H9 (cell line): ENCODE measurements around the gene NECAP2. TPM values are rescaled to one million over a fixed set of nuclear protein-coding genes. Genes with fewer than 3 reads are reported as not detected.

Experiments
- DNase-seq: peaks from one replicate; pipeline ENCODE4 v3.0.0-alpha.2; 2017
- H2AFZ ChIP-seq: one replicate; pipeline ENCODE4 v1.6.1; 2013; ENCODE audit warnings: mild to moderate bottlenecking, low read length, control low read depth, moderate library complexity
- H2AK5ac ChIP-seq: 2 replicates; pipeline ENCODE4 v1.6.1; 2013; ENCODE audit warnings: low read length, control low read depth, mixed read lengths; ENCODE audit not compliant: insufficient read length
- H2BK120ac ChIP-seq: one replicate; pipeline ENCODE4 v1.6.1; 2013; ENCODE audit warnings: low read depth, mild to moderate bottlenecking, low read length, control low read depth, inconsistent platforms; ENCODE audit not compliant: poor library complexity, severe bottlenecking
- H2BK12ac ChIP-seq: 2 replicates; pipeline ENCODE4 v1.6.1; 2013; ENCODE audit warnings: low read length, control low read depth, mixed read lengths, low read depth; ENCODE audit not compliant: insufficient read length
- H2BK15ac ChIP-seq: 2 replicates; pipeline ENCODE4 v1.6.1; 2013; ENCODE audit warnings: low read depth, low read length, control low read depth
- H2BK20ac ChIP-seq: one replicate; pipeline ENCODE4 v1.6.1; 2013; ENCODE audit warnings: low read depth, mild to moderate bottlenecking, low read length, control low read depth, inconsistent platforms; ENCODE audit not compliant: poor library complexity, severe bottlenecking
- H2BK5ac ChIP-seq: 2 replicates; pipeline ENCODE4 v1.6.1; 2013; ENCODE audit warnings: low read length, control low read depth, mixed read lengths; ENCODE audit not compliant: insufficient read length
- H3K14ac ChIP-seq: 2 replicates; pipeline ENCODE4 v1.6.1; 2013; ENCODE audit warnings: low read length, control low read depth; ENCODE audit not compliant: insufficient read depth
- H3K18ac ChIP-seq: 2 replicates; pipeline ENCODE4 v1.6.1; 2013; ENCODE audit warnings: low read depth, mild to moderate bottlenecking, mixed read lengths, low read length, control low read depth; ENCODE audit not compliant: insufficient read length
- H3K23ac ChIP-seq: 2 replicates; pipeline ENCODE4 v1.6.1; 2013; ENCODE audit warnings: low read length, control low read depth, mixed read lengths, low read depth; ENCODE audit not compliant: insufficient read length
- H3K23me2 ChIP-seq: 2 replicates; pipeline ENCODE4 v1.6.1; 2013; ENCODE audit warnings: low read depth, mild to moderate bottlenecking, mixed read lengths, low read length, control low read depth; ENCODE audit not compliant: insufficient read length, poor library complexity, severe bottlenecking
- H3K27ac ChIP-seq: 2 replicates; pipeline ENCODE4 v1.5.1; 2013; ENCODE audit warnings: low read length, control low read depth, mixed read lengths, low read depth; ENCODE audit not compliant: insufficient read length
- H3K27me3 ChIP-seq: 2 replicates; pipeline ENCODE4 v1.6.1; 2013; ENCODE audit warnings: low read length, control low read depth, inconsistent platforms; ENCODE audit not compliant: insufficient read depth
- H3K4ac ChIP-seq: 2 replicates; pipeline ENCODE4 v1.6.1; 2013; ENCODE audit warnings: low read depth, mild to moderate bottlenecking, control low read depth, inconsistent platforms, low read length, moderate library complexity
- H3K4me1 ChIP-seq: 2 replicates; pipeline ENCODE4 v1.6.1; 2013; ENCODE audit warnings: low read length, control low read depth, inconsistent platforms; ENCODE audit not compliant: insufficient read depth
- H3K4me2 ChIP-seq: 2 replicates; pipeline ENCODE4 v1.6.1; 2013; ENCODE audit warnings: low read length, control low read depth, mixed read lengths; ENCODE audit not compliant: insufficient read length, insufficient read depth
- H3K56ac ChIP-seq: 2 replicates; pipeline ENCODE4 v1.6.1; 2013; ENCODE audit warnings: low read depth, mild to moderate bottlenecking, mixed read lengths, low read length, control low read depth; ENCODE audit not compliant: insufficient read length
- H3K79me1 ChIP-seq: 2 replicates; pipeline ENCODE4 v1.6.1; 2013; ENCODE audit warnings: low read depth, mild to moderate bottlenecking, moderate library complexity, low read length, control low read depth, inconsistent platforms; ENCODE audit not compliant: insufficient read depth, poor library complexity, severe bottlenecking
- H3K79me2 ChIP-seq: 2 replicates; pipeline ENCODE4 v1.6.1; 2013; ENCODE audit warnings: low read length, control low read depth, inconsistent platforms; ENCODE audit not compliant: insufficient read depth
- H3K9ac ChIP-seq: 2 replicates; pipeline ENCODE4 v1.6.1; 2013; ENCODE audit warnings: low read length, control low read depth, mixed read lengths; ENCODE audit not compliant: insufficient read length; ENCODE audit errors: extremely low read depth
- H3K9me3 ChIP-seq: one replicate; pipeline ENCODE4 v1.6.1; 2013; ENCODE audit warnings: low read depth, low read length, inconsistent platforms; ENCODE audit not compliant: control insufficient read depth
- H3T11ph ChIP-seq: one replicate; pipeline ENCODE4 v1.6.1; 2013; ENCODE audit warnings: mild to moderate bottlenecking, low read length, control low read depth, inconsistent platforms
- H4K20me1 ChIP-seq: one replicate; pipeline ENCODE4 v1.6.1; 2013; ENCODE audit not compliant: control insufficient read depth, insufficient read length, insufficient read depth
- H4K5ac ChIP-seq: 2 replicates; pipeline ENCODE4 v1.6.1; 2013; ENCODE audit warnings: low read depth, mild to moderate bottlenecking, mixed read lengths, low read length, control low read depth; ENCODE audit not compliant: insufficient read length
- H4K8ac ChIP-seq: replicated peaks from 2 replicates; pipeline ENCODE4 v1.6.1; 2013; ENCODE audit warnings: low read length, control low read depth, mixed read lengths, low read depth; ENCODE audit not compliant: insufficient read length
- H4K91ac ChIP-seq: 2 replicates; pipeline ENCODE4 v1.6.1; 2013; ENCODE audit warnings: low read depth, mild to moderate bottlenecking, moderate library complexity, mixed read lengths, low read length, control low read depth; ENCODE audit not compliant: insufficient read length
- H3K27ac Mint-ChIP-seq, 3 experiments: 2 replicates in 2 of 3; 3 replicates in 1 of 3; pipeline ENCODE4 v1.8.0; 2020 to 2021; ENCODE audit warnings: mixed read lengths in 3 of 3, mild to moderate bottlenecking in 1 of 3, moderate library complexity in 1 of 3
- H3K27me3 Mint-ChIP-seq: 2 replicates; pipeline ENCODE4 v1.8.0; 2021; ENCODE audit warnings: low read depth, mild to moderate bottlenecking, moderate library complexity, mixed read lengths
- H3K36me3 Mint-ChIP-seq, 3 experiments: 2 replicates in 2 of 3; 3 replicates in 1 of 3; pipeline ENCODE4 v1.8.0; 2020 to 2021; ENCODE audit warnings: low read depth in 3 of 3, mixed read lengths in 3 of 3; ENCODE audit not compliant: insufficient read depth in 1 of 3
- H3K4me1 Mint-ChIP-seq, 2 experiments: 2 replicates each; pipeline ENCODE4 v1.8.0; 2020; ENCODE audit warnings: mixed read lengths in 2 of 2
- H3K4me3 Mint-ChIP-seq, 2 experiments: 2 replicates in 1 of 2; 3 replicates in 1 of 2; pipeline ENCODE4 v1.8.0; 2020 to 2021; ENCODE audit warnings: mild to moderate bottlenecking in 2 of 2, mixed read lengths in 2 of 2, moderate library complexity in 1 of 2
- H3K9me3 Mint-ChIP-seq, 2 experiments: 2 replicates in 1 of 2; 3 replicates in 1 of 2; pipeline ENCODE4 v1.8.0; 2020; ENCODE audit warnings: mild to moderate bottlenecking in 2 of 2, mixed read lengths in 2 of 2, moderate library complexity in 1 of 2
- WGBS: extraction: QIAGEN DNeasy Blood & Tissue Kit; methylation state at CpG from one replicate; pipeline ENCODE4 v1.1.7; 2013; ENCODE audit warnings: missing lambda C conversion rate, low lambda C conversion rate, mixed read lengths; ENCODE audit not compliant: insufficient read length; ENCODE audit errors: extremely low coverage; 5-methylcytosine and 5-hydroxymethylcytosine counted together
- total RNA-seq: library from RNA; stranded (reverse); gene quantifications from 2 replicates; pipeline ENCODE4 v1.2.1, GENCODE V29; 2021
- TF ChIP-seq, protein P1 (sequence below): fragments of 200-600 bp; sonication (generic); conservative IDR thresholded peaks from 3 replicates; pipeline ENCODE4 v1.8.0; 2021; ENCODE audit warnings: antibody characterized with exemption, mild to moderate bottlenecking

NECAP2 gene
- total RNA-seq, 1 experiment from 2014 or later = 33.2 TPM

DNA sequence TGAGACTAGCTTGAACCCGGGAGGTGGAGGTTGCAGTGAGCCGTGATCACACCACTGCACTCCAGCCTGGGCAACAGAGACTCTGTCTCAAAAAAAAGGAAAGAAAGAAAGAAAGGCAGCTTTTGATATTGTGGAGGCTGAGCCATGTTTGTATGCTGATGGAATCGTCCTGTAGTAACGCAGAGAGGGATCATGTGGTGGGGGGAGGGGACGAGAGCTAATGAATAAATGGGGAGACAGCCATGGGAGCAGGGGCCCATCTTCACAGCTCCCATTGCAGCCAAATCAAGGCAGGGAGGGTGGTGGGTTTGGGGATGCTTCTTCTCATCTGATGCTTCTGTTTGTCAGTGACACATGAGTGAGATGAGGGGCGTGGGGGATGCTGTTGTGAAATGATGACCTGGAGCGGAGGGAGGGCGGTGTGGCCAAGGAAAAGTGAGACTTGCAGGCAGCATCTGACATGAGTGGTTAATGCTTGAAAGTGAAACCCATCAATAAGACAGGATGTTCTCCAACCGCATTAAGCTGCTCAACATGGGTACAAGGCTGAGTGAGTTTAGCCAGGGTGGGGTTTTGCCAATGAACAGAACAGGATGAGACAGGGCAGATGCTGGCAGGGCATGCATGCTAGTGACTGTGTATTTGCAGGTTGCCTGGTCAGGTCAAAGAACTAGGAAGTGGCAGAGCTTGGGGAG, 20.0 kb upstream of the NECAP2 start:
- H2AFZ ChIP-seq = no peak overlapping the region
- peaks cover 13% of the 10 kb centered on the region in 2 experiments for H3K4me1 Mint-ChIP-seq

More for the DNA sequence above, 20.0 kb upstream of the NECAP2 start:
- Histone ChIP-seq H3K4ac (no peak overlapping the region), H2BK15ac (no peak overlapping the region), H2BK5ac (no peak overlapping the region), H3K9ac (no peak overlapping the region), H2BK20ac (no peak overlapping the region), H2BK12ac (no peak overlapping the region), H3K18ac (no peak overlapping the region), H4K8ac (no peak overlapping the region), H3K23ac (no peak overlapping the region), H3K23me2 (no peaks in the 10 kb centered on the region), H3K79me1 (no peaks in the 10 kb centered on the region), H2BK120ac (no peak overlapping the region), H3K79me2 (no peaks in the 10 kb centered on the region), H4K91ac (no peak overlapping the region), H3K4me2 (no peak overlapping the region), H3K4me1 (peaks cover 3% of the 10 kb centered on the region; the same call in 1 of the 2 replicates), H3T11ph (no peak overlapping the region), H3K14ac (no peak overlapping the region), H4K20me1 (no peaks in the 10 kb centered on the region), H3K27me3 (no peaks in the 10 kb centered on the region; the same call in 1 of the 2 replicates), H2AK5ac (no peak overlapping the region), H4K5ac (no peak overlapping the region), H3K27ac (no peak overlapping the region), H3K9me3 (no peaks in the 10 kb centered on the region), H3K56ac (no peak overlapping the region)
- no peak for DNase-seq
- Mint-ChIP-seq H3K36me3 (no peaks in the 10 kb centered on the region), H3K27me3 (peaks cover 9% of the 10 kb centered on the region; the same call in 1 of the 2 replicates), H3K4me3 (no peak overlapping the region; a peak in 1 of 5 replicates), H3K9me3 (no peaks in the 10 kb centered on the region), H3K27ac (peak overlapping the region in 1 of 3 experiments; percentile 34; a peak in 1 of 7 replicates)
- WGBS = no CpG with 5 or more reads among the region's 9 CpGs
- TF ChIP-seq, protein P1, sequence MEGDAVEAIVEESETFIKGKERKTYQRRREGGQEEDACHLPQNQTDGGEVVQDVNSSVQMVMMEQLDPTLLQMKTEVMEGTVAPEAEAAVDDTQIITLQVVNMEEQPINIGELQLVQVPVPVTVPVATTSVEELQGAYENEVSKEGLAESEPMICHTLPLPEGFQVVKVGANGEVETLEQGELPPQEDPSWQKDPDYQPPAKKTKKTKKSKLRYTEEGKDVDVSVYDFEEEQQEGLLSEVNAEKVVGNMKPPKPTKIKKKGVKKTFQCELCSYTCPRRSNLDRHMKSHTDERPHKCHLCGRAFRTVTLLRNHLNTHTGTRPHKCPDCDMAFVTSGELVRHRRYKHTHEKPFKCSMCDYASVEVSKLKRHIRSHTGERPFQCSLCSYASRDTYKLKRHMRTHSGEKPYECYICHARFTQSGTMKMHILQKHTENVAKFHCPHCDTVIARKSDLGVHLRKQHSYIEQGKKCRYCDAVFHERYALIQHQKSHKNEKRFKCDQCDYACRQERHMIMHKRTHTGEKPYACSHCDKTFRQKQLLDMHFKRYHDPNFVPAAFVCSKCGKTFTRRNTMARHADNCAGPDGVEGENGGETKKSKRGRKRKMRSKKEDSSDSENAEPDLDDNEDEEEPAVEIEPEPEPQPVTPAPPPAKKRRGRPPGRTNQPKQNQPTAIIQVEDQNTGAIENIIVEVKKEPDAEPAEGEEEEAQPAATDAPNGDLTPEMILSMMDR = no peak
